Measurements from ENCODE around the gene AAGAB.

DNA sequence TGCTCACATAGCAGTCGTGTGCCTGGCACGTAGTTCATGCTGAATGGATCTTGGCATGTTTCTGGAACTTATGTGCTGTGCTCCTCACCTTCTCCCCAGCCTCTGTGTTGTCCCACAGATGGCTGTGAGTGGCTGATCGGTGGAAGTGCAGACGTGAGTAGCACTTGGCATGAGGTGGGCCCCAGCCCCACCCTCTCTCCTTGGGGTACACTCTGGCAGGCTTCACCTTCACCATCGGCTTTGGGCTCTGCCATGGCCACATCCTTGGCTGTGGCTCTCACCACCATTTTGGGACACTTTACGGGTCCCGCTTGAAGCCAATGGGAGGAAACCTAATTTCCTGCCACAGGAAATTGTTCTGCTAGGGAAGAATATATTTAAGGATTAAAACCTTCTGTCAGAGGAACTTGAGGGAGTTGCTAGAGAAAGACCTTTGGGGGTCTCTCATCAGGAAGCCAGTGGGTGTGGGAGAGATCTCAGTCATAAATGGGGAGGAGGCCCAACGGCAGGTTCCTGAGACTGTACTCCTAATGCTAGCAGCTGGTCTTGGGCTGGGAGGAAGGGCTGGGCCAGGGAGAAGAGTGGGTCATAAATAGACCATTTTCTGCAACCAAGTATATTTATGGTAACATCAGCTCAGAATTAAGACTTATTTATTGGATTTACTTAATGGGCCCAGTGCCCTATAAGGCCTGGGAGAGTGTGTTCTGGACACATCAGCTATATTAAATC, 96.8 kb downstream of the AAGAB start:
- no peak for TF ChIP-seq POLR2A (IDR thresholded peaks at IDR 0.05)
- TF ChIP-seq CTCF (IDR thresholded peaks at IDR 0.05), result no peak
